Measurements from ENCODE around the gene PLPP3. TPM values are rescaled to one million over a fixed set of nuclear protein-coding genes. Genes with fewer than 3 reads are reported as not detected.
A peak's percentile ranks its signal among the peaks of the same experiment; 100 is the strongest.

The PLPP3 gene
- total RNA-seq, 6 experiments from 2014 or later: 47.8 to 118 (median 65.8) TPM

GRCh38 chr1:56562891-56563452 is 16.4 kb downstream of the PLPP3 start:
- Histone ChIP-seq H3K9me3 (no peaks in the 10 kb centered on the region), H3K4me1 (peaks cover 0 to 77% (median 26%) of the 10 kb centered on the region in 4 donors), H3K36me3 (no peaks in the 10 kb centered on the region), H3K27ac (peak overlapping the region; percentile 77 to 82 (median 81)), H3K27me3 (no peaks in the 10 kb centered on the region), H3K4me3 (peak overlapping the region in 1 of 3 donors; percentile 25)
- DNase-seq (no peak), ATAC-seq (peak in 3 of 4 donors; percentile 2 to 11 (median 6))
- WGBS (ENCODE audit: insufficient coverage, low coverage, low lambda C conversion rate, missing lambda C conversion rate): 35% methylated on average over 2 of the region's 2 CpGs
- TF ChIP-seq POLR2A (IDR thresholded peaks at IDR 0.05) (no peak), CTCF (IDR thresholded peaks at IDR 0.05) (no peak)
- intact Hi-C loops (cut with DNase I): no loop called here

- peak overlapping the region; percentile 16 to 82 (median 81) for H3K27ac ChIP-seq
These were observed 17.9 kb downstream of the PLPP3 start for GRCh38 chr1:56561227-56562019.

GRCh38 chr1:56557746-56558145 is 21.6 kb downstream of the PLPP3 start:
- intact Hi-C loops (cut with DNase I): no loop called here
- ATAC-seq (no peak), DNase-seq (no peak)
- Histone ChIP-seq H3K4me3 (no peak overlapping the region), H3K27ac (no peak overlapping the region), H3K36me3 (no peaks in the 10 kb centered on the region), H3K9me3 (no peaks in the 10 kb centered on the region), H3K4me1 (peaks cover 0 to 59% (median 29%) of the 10 kb centered on the region in 4 donors), H3K27me3 (no peaks in the 10 kb centered on the region)
- 64% methylated on average over 7 of the region's 7 CpGs for WGBS (ENCODE audit: insufficient coverage, low coverage, low lambda C conversion rate, missing lambda C conversion rate)
- TF ChIP-seq POLR2A (IDR thresholded peaks at IDR 0.05): no peak
- TF ChIP-seq CTCF (IDR thresholded peaks at IDR 0.05): no peak

More at GRCh38 chr1:56561227-56562019, 17.9 kb downstream of the PLPP3 start:
- 32% methylated on average over 8 of the region's 8 CpGs for WGBS (ENCODE audit: insufficient coverage, low coverage, low lambda C conversion rate, missing lambda C conversion rate)
- no peak overlapping the region for H3K4me3 ChIP-seq
- H3K4me1 ChIP-seq: peaks cover 0 to 67% (median 22%) of the 10 kb centered on the region in 4 donors
- DNase-seq: no peak
- H3K36me3 ChIP-seq: no peaks in the 10 kb centered on the region
- no peaks in the 10 kb centered on the region for H3K9me3 ChIP-seq
- intact Hi-C loops (cut with DNase I): no loop called here
- ATAC-seq: no peak
- TF ChIP-seq POLR2A (IDR thresholded peaks at IDR 0.05) (no peak), CTCF (IDR thresholded peaks at IDR 0.05) (no peak)
- H3K27me3 ChIP-seq: no peaks in the 10 kb centered on the region

- H3K36me3 ChIP-seq: no peaks in the 10 kb centered on the region
- no peaks in the 10 kb centered on the region for H3K27me3 ChIP-seq
- intact Hi-C loops (cut with DNase I): no loop called here
- H3K27ac ChIP-seq: no peak overlapping the region
- peaks cover 0 to 60% (median 27%) of the 10 kb centered on the region in 4 donors for H3K4me1 ChIP-seq
- DNase-seq: no peak
- TF ChIP-seq CTCF (IDR thresholded peaks at IDR 0.05) (no peak), POLR2A (IDR thresholded peaks at IDR 0.05) (no peak)
- ATAC-seq: peak in 1 of 4 donors; percentile 31
- H3K9me3 ChIP-seq: no peaks in the 10 kb centered on the region
- 58% methylated on average over 2 of the region's 2 CpGs for WGBS (ENCODE audit: insufficient coverage, low coverage, low lambda C conversion rate, missing lambda C conversion rate)
- H3K4me3 ChIP-seq: no peak overlapping the region
These were observed 23.9 kb downstream of the PLPP3 start for GRCh38 chr1:56555448-56555847.

Measured in right lobe of liver (tissue), 6 donors.